Stimulated activated CD4-positive, alpha-beta T cell treated with anti-CD3 and anti-CD28 coated beads, Interleukin-15, amount 100 ng/mL, for 24 hours (primary cell): ENCODE data around the gene MAPK4.

Experiments
- DNase-seq: peaks from one replicate; pipeline ENCODE4 v3.0.0-alpha.2; 2020

Gene MAPK4

GRCh38 chr18:50626317-50626716 is 66.4 kb downstream of the MAPK4 start:
- no peak for DNase-seq

- no peak for DNase-seq
These were observed 68.0 kb downstream of the MAPK4 start for GRCh38 chr18:50627594-50628532.

GRCh38 chr18:50628533-50628905 is 68.6 kb downstream of the MAPK4 start:
- no peak for DNase-seq

- no peak for DNase-seq
These were observed 69.3 kb downstream of the MAPK4 start for GRCh38 chr18:50629148-50629631.

- no peak for DNase-seq
These were observed 71.0 kb downstream of the MAPK4 start for GRCh38 chr18:50630895-50631294.

- DNase-seq, result no peak
These were observed 73.1 kb downstream of the MAPK4 start for GRCh38 chr18:50632895-50633515.

- DNase-seq, result no peak
These were observed 74.1 kb downstream of the MAPK4 start for GRCh38 chr18:50633992-50634391.

- DNase-seq, result no peak
These were observed 76.6 kb downstream of the MAPK4 start for GRCh38 chr18:50636366-50637057.

- DNase-seq, result no peak
These were observed 78.4 kb downstream of the MAPK4 start for GRCh38 chr18:50638016-50638883.

- DNase-seq, result no peak
These were observed 79.1 kb downstream of the MAPK4 start for GRCh38 chr18:50638884-50639420.

GRCh38 chr18:50639711-50640110 is 79.8 kb downstream of the MAPK4 start:
- DNase-seq, result no peak

GRCh38 chr18:50642439-50642838 is 82.6 kb downstream of the MAPK4 start:
- no peak for DNase-seq

- no peak for DNase-seq
These were observed 84.3 kb downstream of the MAPK4 start for GRCh38 chr18:50644146-50644545.

- DNase-seq, result no peak
These were observed 84.9 kb downstream of the MAPK4 start for GRCh38 chr18:50644807-50645206.

GRCh38 chr18:50647237-50647636 is 87.3 kb downstream of the MAPK4 start:
- DNase-seq, result no peak

GRCh38 chr18:50647792-50648191 is 87.9 kb downstream of the MAPK4 start:
- DNase-seq, result no peak

GRCh38 chr18:50649821-50650220 is 89.9 kb downstream of the MAPK4 start:
- DNase-seq, result no peak

GRCh38 chr18:50651334-50651733 is 91.4 kb downstream of the MAPK4 start:
- no peak for DNase-seq

- no peak for DNase-seq
These were observed 93.7 kb downstream of the MAPK4 start for GRCh38 chr18:50653402-50654093.

GRCh38 chr18:50654211-50654610 is 94.3 kb downstream of the MAPK4 start:
- no peak for DNase-seq
